GM19438 (cell line): Measurements from ENCODE around the gene EIF5.

Source experiments
- ATAC-seq: cut with Tn5 transposase; IDR thresholded peaks from one replicate; pipeline ENCODE4 v1.9.1; 2021; ENCODE audit warnings: low read depth; ENCODE audit not compliant: unreplicated experiment

The EIF5 gene

DNA sequence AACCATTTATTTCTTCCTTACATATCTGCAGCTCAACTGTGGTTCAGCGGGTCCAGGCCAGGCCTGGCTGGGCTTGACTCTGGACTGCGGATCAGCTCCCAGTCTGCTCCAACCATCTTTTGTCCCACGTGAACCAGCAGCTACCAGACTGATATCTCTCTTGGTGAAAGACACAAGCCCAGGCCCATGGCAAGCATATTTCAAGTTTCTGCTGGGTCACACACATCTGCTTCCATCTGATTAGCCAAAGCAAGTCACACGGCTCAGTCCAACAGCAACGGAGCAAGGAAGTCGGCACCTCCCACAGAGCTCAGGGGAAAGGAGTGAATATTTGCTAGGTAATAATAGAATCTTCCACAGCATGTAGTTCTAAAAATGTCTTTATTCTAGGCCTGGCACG lies 26.5 kb downstream of the EIF5 start:
- no peak for ATAC-seq

- no peak for ATAC-seq
These were observed 27.8 kb downstream of the EIF5 start for GRCh38 chr14:103361867-103362266.

DNA sequence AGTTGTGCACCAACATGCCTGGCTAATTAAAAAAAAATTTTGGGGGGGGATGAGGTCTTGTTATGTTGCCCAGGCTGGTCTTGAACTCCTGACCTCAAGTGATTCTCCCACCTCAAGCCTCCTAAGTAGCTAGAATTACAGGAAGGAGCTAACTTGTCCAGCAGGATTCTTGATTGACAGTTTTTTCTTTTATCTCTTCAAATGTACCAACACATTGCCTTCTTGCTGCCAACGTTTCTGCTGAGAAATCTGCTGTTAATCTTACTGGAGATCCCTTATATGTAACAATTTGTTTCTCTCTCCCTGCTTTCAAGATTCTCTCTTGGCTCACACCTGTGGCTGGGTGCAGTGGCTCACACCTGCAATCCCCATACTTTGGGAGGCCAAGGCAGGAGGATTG lies 28.7 kb downstream of the EIF5 start:
- no peak for ATAC-seq

DNA sequence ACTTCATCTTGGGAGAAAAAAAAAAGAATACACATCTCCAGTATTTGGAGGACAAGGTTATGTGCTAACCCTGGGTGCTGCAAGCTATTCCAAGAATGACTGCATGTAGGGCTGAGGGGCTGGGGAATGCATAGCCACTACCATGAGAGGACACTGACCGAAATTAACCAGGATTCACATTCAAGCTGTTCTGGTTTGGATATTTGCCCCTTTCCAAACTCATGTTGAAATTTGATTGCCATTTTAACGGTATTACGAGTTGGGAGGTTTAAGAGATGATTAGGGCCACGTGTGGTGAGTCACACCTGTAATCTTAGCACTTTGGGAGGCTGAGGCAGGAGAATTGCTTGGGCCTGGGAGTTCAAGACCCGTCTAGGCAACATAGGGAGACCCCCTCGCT lies 32.7 kb downstream of the EIF5 start:
- no peak for ATAC-seq

- no peak for ATAC-seq
These were observed 34.0 kb downstream of the EIF5 start for GRCh38 chr14:103367995-103368394.

DNA sequence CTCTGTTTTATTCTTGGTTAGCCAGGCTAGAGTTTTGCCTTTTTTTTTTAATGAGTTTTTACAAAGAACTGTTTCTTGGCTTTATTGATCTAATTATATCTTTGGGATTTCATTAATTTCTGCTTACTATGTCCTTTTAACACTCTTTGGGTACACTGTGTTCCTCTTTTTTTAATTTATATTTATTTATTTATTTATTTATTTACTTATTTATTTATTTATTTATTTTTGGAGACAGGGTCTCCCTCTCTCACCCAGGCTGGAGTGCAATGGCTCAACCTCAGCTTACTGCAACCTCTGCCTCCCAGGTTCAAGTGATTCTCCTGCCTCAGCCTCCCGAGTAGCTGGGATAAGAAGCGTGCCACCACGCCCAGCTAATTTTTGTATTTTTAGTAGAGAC lies 36.0 kb downstream of the EIF5 start:
- no peak for ATAC-seq

DNA sequence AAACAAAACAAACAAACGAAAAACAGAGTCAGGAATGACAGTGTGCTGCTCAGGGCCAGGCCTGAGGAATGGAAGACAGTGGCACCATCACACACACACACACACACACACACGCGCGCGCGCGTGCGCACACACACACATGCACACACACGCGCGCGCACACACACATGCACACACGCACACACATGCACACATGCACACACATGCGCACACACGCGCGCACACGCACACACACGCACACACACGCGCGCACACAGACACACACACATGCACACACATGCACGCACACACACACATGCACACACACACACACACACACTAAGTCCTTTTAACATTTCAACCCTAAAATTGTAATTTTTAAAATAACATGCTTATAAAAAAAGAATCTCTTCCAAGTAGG lies 38.0 kb downstream of the EIF5 start:
- no peak for ATAC-seq

DNA sequence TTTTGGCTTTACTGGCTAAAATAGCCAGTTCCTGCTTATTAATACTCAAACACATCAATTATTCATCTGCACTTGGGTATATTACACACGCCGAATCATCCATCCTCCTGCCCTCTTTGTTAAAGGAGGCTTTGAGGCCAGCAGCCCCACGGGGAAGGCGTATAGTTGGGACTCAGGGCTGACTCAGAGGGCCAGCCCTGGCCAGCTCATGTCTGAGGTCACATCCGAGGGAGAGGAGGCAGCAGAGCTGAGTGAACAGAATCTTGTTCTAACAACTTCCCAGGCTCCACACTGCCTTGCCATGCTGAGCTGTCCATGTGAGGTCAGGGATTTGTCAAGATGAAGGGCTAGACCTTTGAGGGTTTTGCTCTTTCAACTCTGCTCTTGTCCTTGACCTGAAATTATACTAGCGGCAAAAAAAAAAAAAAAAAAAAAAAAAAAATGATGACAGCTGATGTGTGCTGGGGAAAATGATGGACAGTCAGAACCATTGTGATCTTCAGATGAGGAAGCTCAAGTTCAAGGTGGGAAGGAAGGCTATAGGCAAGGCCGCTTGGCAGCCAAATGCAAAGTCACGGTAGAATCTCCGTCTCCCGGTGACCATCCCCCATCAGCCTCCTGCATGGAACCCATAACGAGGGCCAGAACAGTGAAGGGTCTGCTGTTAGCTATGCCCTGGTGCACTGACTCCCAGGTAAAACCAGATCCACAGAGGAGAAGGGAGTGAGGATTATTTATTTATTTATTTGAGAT lies 38.7 kb downstream of the EIF5 start:
- no peak for ATAC-seq

DNA sequence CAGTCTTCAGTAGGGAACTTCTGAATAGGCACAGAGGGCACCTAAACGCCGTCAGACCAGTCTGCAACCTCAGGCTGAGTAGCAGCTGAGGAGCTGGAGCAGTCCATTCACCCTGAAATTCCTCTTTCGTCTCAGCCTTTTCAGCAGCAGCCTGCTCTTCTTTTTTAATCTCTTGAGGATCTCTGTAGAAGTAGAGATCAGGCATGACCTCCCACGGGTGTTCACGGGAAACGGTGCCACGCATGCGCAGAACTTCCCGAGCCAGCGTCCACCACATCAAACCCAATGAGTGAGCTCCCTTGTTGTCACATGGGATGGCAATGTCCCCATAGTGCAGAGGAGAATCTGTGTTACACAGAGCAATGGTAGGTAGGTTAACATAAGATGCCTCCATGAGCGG lies 40.1 kb downstream of the EIF5 start:
- ATAC-seq, result no peak

- no peak for ATAC-seq
These were observed 43.5 kb downstream of the EIF5 start for GRCh38 chr14:103377522-103378037.

- ATAC-seq, result no peak
These were observed 44.2 kb downstream of the EIF5 start for GRCh38 chr14:103378038-103378854.

DNA sequence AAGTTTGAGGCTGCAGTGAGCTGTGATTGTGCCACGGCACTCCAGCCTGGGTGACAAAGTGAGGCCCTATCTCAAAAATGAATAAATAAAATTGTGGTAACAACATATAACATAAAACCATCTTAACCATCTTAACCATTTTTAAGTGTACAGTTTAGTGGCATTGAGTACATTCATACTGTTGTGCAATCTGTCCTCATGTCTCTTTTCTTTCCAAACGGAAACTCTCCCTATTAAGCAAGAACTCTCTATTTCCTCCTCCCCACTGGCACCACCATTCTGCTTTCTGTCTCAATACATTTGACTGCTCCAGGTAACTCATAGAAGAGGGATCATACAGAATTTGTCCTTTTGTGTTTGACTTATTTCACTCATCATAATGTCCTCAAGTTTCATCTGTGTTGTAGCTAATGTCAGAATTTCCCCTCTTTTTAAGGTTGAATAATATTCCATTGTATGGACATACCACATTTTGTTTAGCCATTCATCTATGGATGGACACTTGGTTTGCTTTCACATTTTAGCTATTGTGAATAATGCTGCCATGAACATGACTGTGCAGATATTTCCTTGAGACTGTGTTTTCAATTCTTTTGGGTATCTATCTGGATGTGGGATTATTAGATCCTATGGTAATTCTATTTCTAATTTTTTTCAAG lies 46.8 kb downstream of the EIF5 start:
- ATAC-seq, result no peak

- no peak for ATAC-seq
These were observed 48.3 kb downstream of the EIF5 start for GRCh38 chr14:103382376-103382775.

GRCh38 chr14:103384450-103385151 lies 50.6 kb downstream of the EIF5 start:
- peak; percentile 5 for ATAC-seq

DNA sequence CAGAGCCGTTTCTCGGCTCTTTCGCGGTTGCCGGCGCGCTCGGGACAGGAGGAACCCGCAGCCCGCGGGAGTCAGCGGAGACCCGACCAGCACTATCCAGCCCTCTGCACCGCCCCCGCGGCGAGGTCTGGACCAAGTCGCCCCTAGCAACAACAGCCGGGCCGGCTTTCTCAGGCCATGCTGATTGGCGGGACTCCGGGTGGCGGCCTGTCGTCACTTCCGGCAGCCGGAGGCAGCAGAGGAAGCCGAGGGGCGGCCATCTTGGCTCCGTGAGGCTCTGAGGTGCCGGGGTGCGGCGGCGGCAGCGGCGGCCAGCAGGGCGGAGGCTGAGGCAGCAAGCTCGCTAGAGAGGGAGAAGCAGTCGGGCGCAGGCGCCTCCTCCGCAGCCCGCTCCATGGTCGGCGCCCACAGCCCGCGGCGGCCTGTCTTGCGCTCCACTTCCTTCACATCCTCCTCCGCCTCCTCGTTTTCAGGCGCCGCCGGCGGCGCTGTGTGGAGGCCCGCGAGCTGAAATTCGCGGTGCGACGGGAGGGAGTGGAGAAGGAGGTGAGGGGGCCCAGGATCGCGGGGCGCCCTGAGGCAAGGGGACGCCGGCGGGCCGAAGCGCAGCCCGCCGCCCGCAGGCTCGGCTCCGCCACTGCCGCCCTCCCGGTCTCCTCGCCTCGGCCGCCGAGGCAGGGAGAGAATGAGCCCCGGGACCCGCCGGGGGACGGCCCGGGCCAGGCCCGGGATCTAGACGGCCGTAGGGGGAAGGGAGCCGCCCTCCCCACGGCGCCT lies 51.3 kb downstream of the EIF5 start, which contains the start of gene MARK3:
TSS of gene MARK3 (plus strand) at position 264 of the 777 bp plus-strand sequence. CDS start 615 bp downstream, outside the sequence.
- ATAC-seq, result peak; percentile 94

GRCh38 chr14:103385929-103386712 lies 52.1 kb downstream of the EIF5 start:
- peak; percentile 16 for ATAC-seq

GRCh38 chr14:103386713-103387329 lies 52.8 kb downstream of the EIF5 start:
- no peak for ATAC-seq

DNA sequence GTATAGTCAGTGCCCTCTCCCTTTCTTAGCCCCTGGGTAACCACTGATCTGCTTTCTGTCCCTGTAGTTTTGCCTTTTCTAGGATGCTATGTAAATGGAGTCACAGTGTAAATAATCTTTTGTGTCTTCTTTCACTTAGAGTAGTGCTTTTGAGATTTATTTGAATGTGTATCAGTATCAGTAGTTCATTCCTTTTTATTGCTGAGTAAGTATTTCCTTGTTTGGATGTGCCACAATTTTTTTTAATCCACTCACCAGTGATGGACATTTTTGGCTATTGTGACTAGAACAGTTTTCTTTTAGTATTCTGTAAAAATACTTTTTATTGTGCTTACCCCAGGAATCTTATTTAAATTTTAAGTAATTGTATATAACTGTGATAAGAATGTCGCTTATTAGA lies 54.6 kb downstream of the EIF5 start:
- ATAC-seq, result no peak

- ATAC-seq, result no peak
These were observed 56.6 kb downstream of the EIF5 start for GRCh38 chr14:103390605-103391004.
